HG03095 (cell line): ENCODE measurements around the gene ZNF860.
A peak's percentile ranks its signal among the peaks of the same experiment; 100 is the strongest.

Source experiments
- ATAC-seq: cut with Tn5 transposase; IDR thresholded peaks from one replicate; pipeline ENCODE4 v1.9.1; 2021; ENCODE audit warnings: moderate library complexity; ENCODE audit not compliant: unreplicated experiment

Gene ZNF860

DNA sequence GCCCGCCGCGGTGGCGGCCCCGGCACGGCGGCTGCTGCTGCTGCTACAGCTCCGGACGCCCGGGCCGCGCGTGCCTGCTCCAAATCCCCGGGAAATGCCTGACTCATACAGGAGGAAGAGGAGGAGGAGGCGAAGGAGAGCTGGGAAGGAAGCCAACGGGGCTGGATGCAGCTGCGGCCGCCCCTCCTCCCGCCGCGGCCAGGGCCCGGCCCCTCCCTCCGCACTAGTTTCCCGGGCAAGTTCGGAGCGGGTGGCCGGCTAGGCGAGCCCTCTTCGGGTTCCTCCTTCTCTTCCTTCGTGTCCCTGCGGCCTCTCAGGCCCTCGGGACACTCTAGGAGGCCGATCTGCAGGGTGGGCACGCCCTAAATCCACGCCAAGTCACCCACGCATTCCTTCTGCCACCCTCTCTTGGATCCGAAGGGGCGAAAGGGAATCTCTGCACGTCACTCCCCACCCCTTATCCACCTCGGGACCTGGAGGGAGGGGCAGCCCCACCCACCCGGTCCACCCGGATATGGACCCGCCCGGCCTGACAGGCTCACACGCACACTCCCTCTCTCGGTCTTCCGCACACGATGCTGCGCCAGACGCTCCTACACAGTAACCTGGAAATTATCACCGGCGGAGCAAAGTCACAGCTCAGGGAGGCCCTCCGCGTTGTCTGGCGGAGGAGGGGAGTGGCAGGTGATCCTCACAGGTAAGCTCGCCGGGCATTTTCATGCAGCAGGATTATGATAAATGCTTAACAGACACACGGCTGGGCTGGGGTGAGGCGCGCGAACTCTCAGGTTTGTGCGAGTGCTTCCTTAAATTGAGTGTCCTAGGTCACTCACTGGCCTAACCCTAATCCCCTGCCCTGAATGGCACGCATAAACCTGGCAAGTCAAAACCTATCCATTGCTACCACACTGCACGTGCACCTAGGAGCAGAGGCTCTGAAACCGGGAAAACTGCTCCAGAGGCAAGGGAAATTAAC is at the start of gene ZNF860, which contains the start of gene OSBPL10:
Gene ZNF860 (plus strand): TSS at position 545 of the 976 bp plus-strand sequence. CDS start 7,330 bp downstream, outside the sequence.
Gene OSBPL10 (minus strand): TSS at position 57 of the 976 bp plus-strand sequence. CDS start 83 bp downstream, outside the sequence.
- peak; percentile 27 for ATAC-seq

DNA sequence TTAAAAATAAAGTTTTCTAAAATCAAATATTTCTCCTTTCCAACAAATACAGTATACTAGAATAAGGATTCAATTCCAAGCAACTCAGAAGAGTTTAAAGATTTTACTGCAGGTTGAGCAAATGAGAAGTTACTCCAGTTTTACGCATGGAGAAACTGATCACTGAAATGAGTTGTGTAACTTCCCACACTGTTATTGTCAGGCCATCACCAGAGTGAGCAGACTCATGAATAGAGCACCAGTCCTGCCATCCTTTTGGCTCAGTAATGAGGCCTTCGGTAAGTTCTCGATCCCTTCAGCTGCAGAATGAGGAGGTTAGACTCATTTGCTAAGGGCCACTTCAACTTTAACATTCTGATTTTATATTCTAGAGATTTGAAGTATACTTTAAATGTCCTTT is 48.6 kb upstream of the ZNF860 start:
- no peak for ATAC-seq

DNA sequence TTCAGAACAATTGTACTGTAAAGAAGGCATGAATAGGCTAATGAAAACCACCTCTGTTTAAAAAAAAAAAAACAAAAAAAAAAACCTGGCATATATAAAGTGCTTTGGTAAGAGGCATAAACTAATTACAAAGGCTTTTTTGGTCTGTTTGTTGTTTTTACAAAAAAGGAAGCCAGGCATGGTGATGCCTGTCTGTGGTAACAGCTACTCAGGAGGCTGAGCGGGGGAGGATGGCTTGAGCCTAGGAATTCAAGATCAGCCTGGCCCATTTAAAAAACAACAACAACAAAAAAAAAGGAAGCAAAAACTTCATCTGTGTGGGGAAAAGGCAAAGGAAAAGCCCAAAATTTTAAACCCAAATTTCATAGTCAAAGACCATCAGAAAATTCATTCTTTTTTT is 47.5 kb upstream of the ZNF860 start:
- no peak for ATAC-seq

DNA sequence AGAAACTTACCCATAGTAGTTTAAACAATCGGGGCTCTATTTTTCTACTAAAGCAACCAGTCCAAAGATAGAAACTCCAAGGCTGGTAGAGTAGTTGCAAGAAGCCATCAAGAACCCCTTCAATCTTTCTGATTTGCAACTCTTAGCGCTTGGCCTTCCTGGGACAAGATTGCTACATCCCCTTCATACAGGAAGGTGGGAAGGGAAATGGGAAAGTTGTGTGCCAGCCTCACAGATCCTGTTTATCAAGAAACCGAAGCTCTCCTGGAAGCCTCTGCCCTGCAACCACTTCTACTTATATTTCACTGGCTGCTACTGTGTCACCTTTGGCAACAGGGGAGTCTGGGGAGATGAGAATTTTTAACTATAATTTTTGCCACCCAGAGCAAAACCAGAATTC is 46.7 kb upstream of the ZNF860 start:
- ATAC-seq: no peak

DNA sequence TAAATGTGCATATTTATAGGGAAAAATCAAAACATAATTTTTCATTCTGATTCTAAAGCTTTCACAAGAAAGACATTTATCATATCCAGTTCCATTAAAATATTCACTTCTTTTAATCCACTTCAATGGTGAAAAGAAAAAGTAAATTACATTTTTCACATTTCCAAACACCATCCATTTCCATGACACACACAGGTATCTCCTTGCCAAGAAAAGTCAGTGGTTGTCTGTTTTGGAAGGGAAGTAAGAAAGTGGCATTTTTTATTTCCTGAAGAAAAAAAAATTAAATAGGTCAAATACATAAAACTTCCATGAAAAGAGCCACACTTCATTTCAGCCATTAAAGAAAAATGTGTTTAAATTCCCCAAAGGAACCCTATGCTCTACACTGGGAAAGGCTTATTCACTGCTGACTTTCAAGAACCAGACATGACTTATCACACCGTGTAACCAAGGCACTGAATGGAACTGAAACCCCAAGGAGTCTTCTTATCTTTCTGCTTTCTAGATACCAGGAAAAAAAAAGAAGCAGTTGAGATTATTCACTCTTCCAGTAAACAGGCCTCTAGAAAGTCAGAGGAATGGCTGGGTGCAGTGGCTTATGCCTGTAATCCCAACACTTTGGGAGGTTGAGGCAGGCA is 45.0 kb upstream of the ZNF860 start:
- ATAC-seq: no peak

DNA sequence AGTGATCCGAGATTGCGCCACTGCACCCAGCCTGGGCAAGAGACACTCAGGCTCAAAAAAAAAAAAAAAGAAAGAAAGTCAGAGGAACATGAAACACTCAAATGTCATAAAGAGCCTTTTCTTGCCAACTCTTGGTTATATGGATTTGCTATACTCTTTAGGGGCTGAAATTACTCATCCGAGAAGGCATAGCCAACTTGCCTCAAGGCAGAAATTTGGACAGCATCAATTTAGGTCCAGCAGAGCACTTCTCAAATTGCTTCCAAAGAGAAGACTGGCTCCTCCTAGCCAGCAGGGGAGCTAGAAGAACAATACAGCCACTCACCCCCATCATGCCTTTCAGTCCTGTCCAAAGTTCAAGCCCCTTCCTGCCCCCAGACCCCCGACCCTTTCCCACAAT is 44.3 kb upstream of the ZNF860 start:
- no peak for ATAC-seq

DNA sequence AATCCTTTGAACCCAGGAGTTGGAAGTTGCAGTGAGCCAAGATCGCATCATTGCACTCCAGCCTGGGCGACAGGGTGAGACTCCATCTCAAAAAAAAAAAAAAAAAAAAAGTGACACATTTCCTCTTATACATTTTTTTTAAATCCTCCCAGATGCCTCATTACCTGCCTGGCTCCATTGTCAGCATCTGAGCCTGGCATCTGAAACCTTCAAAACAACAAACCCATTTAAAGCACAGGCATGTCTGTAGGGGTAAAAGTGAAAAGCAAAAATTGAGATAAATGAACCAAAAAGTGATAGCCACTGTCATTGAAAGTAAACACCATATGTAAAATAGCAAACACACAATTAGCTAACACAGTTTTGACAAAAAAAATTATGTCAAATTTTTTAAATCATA is 39.1 kb upstream of the ZNF860 start:
- ATAC-seq: no peak

DNA sequence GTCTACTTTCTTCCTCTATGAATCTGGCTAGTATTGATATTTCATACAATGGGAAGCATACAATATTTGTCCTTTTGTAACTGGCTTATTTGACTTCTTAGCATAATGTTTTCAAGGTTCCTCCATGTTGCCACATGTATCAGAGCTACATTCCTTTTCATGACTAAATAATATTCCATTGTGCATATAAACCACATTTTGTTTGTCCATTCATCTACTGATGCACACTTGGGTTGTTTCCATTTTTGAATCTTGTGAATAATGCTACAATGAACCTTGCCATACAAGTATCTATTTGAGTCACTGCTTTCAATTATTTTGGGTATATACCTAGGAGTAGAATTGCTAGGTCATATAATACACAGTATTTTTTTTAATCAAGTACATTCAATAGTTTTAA is 38.5 kb upstream of the ZNF860 start:
- no peak for ATAC-seq

DNA sequence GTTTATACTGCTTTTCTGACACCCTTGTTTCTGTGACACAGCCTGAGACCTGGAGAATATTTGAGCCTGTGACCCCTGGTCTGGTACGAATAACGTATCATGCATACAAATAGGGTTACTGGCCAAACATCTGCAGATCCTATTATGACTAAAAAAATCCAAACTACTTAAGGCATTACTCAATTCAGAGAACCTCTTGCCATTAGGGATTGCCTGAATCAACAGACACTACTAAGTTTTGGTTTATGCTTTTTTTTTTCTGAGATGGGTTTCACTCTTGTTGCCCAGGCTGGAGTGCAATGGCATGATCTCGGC is 35.9 kb upstream of the ZNF860 start:
- no peak for ATAC-seq

DNA sequence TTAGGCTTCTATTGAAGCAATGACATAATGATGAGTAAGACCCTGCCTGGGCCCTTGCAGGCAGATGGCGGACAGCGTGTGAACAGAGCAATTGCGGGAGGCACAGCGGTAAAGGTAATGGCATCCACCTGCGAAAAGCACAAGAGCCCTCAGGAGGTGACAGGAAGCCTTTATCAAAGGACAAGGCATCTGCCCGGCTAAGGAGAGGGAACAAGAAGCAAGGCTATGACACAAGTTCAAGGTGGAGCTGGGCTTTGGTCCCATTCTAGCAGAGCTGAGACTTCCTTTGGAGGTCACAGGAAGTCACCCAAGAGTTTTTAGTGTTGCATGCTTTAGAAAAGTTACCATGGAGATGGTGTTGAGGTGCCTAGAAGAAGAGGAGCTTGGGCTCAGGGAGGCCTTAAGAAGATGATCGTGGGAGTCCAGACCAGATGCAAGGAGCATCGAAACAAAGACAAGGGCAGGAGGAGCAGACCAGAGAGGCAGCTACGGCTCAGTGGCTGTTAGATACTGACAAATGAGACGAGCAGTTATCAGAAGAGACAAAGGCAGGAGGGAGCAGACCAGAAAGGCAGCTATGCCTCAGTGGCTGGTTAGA is 35.0 kb upstream of the ZNF860 start:
- peak; percentile 51 for ATAC-seq

DNA sequence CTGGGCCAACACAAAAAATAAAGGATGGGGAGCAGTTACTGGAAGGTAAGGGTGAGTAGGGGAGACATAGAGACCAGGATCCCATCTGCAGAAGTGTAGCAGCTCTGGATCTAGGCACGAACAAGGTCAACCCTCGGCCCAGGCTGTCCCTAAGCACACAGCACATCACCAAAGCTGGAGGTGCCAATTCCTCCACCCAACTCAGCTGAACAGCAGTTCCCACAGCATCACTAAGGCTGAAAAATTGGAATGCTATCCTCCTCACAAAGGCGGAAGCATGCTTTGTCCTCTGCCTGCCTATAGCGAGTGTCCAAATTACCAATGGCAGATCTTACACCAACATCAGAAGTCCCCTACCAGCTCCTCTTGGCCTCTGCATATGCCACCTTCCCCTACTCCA is 34.4 kb upstream of the ZNF860 start:
- ATAC-seq: no peak

DNA sequence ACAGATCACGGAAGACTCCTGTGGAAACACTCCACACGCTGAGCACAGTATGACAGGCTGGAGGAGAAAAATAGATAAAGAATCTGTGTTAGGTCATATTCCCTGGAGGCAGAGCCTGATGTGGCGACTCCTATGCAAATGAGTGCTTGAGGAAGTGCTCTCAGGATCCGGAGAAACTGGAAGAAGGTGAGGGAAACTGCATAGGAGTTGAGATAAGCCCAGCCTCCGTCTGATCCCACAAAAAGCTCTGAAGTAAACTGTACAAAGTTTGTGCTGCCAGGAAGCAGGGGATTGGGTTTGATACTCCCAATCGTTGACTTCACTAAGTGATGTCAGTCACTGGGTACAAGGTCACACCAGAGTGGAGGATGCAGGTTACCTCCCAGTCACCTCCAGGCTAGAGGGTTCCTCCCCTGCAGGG is 33.9 kb upstream of the ZNF860 start:
- ATAC-seq: no peak

DNA sequence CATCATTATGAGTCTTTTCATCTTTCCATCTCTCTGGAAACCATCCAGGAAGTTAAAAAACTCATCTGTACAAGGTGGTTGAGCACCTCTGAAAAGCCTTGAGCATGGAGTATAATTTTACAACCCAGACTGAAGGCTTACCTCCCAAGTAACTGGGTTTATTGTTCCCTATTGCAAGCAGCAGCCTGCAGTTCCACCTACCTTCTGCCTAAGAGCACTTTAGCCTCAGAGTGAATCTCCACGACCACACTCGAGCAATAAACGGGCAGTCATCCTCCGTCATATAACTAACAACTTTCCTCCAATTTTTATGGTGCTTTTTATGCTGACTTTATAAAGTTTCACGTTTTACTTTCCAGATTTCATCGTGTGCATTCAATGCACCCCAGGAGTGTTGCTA is 33.3 kb upstream of the ZNF860 start:
- ATAC-seq: no peak

DNA sequence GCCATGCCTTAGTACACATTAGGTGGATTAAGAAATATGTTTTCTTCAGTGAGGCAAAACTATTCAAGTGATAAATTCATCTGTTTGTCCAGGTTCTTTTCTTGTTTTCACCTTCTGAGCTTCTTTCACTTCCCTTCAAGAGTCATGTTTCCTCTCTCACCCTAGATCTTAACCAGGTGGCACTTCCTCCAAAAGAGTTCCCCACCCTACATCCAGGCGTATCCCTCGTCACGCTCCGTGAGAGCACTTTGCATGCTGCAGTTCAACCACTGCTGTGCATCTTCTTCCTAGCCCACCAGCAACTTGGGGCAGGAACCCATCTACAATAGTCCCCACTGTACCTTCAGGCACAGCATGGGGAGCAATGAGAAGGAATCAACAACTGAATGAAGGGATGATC is 29.3 kb upstream of the ZNF860 start:
- peak; percentile 86 for ATAC-seq

DNA sequence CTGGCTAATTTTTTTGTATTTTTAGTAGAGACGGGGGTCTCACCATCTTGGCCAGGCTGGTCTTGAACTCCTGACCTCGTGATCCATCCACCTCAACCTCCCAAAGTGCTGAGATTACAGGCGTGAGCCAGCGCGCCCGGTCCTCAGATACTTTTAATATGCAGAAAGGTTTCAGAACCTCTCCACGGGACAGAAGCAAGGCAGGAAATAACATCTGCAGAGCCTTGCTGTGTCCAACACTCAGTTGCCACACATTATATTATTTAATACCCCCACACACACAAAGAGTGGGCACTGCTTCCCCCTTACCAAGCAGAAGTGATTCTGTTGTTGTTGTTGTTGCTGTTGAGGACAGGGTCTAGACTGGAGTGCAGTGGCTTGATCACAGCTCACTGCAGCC is 28.5 kb upstream of the ZNF860 start:
- no peak for ATAC-seq

DNA sequence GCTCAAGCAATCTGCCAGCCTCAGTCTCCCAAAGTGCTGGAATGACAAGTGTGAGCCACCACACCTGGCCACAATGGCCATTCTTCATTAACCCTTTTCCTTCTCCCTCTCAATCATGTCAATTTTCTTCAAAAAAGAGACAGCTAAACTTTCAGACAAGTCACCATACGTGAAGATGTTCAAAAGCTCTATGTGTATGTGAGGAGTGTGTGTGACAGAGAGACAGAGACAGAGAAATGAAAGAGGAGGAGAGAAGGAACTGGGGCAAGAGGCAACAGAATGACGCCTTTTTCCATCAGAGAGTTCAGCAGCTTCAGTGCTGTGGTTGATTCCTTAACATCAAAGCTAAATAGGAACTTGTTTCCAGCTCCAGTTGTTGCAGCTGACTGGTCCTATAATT is 27.9 kb upstream of the ZNF860 start:
- no peak for ATAC-seq

DNA sequence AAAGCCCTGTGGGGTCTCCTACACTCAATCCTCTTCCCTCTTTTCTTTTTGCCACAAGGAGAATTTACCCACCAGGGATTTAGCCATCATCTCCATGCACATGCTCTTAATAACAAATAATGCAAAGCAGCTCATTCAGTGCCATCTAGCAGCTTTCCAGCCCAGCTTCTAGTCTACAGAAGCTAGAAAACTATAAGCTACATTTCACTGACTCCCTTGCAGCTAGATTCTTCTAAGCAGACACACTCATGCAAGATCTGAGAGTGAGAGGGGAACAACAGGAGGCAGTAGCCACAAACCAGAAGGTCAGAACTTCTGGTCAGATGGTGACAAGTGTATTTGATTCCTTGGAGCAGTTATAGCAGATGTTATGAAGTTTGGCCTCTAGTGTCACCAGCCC is 26.0 kb upstream of the ZNF860 start:
- ATAC-seq: no peak

DNA sequence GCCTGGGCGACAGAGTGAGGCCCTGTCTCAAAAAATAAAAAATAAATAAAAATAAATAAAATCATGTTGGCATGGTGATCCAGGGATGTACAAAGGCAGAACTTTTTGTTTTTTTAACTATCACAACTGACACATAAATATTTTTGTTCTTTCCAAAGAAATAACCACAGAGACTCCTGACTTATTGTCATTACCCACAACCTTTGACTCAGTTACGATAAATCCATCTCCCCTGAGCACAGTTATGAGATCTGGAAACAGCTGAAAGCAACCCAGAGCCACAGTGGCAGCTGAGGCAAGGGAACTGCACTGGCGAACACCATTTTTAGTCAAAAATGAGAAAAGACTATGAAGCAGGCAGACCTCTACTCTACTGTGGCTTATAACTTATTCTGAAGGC is 24.4 kb upstream of the ZNF860 start:
- ATAC-seq: no peak

DNA sequence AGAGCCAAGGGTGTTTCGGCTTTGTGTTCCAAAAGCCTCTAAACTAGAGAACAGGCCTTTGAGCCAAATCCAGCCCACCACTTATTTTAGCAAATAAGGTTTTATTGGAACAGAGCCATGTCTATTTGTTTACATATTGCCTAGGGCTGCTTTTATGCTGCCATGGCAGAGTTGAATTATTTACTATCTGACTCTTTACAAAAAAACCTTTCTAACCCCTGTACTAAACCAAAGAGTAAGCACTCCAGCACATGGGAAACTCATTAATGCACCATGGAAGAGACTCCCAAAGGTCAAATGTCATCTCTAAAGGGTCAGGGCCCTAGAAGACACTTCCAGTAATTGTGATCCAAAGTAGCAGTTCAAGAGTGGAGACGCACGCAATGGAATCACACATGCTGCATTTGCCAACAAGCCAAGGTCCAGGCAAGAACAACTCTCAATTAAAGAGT is 22.8 kb upstream of the ZNF860 start:
- no peak for ATAC-seq

DNA sequence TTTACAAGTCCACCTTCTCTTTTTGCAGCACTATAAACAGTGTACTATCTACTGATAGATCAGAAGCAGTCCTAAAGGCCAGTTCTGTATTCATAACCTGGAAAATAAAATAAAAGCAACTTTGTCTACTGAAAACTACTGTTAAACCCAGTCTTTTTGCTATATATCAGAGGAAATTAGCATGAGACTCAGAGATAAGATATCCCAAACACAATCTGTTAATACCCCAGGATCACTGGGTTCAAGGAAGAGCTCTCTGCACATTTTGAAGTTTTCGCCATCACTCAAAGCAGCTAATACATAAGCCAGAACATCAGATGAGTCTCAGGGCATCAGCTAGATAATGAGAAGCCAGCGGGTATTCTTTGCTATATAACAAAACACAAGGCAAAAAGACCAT is 22.3 kb upstream of the ZNF860 start:
- ATAC-seq: no peak

DNA sequence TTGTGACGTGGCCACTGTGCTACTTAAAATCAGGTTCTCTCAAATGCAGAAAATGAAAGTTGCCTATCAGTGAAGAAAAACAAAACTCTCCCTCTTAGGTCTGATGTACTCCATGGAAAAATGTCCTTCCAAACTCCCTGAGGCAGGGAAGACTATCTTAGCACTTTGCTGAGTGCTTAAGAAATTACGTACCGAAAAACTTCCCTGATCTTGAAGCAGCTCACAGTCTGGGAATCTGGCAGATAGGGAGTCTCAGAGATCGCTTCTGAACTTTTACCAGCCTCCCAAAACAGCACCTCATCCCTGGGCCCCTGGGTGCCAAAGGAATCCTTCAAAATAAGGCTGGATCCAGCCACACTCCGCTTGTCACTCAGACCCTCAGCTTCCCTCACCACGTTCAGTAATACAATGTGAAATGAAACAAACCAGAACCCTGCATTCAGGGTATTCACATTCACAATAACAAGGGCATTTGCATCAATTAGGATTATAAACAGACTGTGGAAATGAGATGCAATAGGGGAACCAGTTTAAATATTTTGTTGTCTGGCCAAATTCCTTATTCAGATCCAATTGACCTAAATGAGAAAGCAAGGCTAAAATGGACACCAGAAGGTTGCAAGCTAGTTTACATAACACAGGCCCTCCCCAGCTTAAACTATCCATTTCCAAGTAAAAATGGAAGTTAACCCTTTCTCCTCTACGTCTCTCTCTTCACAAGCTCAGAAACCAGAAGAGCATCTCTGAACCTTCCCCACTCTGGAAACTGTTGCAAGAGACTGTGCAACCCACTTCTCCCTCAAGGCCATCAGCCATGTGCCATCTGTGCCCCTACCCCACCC is 21.4 kb upstream of the ZNF860 start:
- no peak for ATAC-seq
